Coronary artery (tissue), 2 donors: ENCODE results near the gene TTBK1.

Source experiments
- DNase-seq: peaks from one replicate; pipeline ENCODE4 v3.0.0-alpha.2; 2017; ENCODE audit warnings: low spot score
- H3K27ac ChIP-seq, 2 donors: fragments of 200-600 bp; sonication (generic); one replicate each; pipeline ENCODE4 v1.5.1; 2016 to 2019
- H3K4me3 ChIP-seq: fragments of 200-600 bp; sonication (generic); 2 replicates; pipeline ENCODE4 v1.5.1; 2016; ENCODE audit warnings: mild to moderate bottlenecking, moderate library complexity
- TF ChIP-seq, protein P1 (sequence below): fragments of 200-600 bp; sonication (generic); IDR thresholded peaks from one replicate; pipeline ENCODE4 v1.5.1; 2019; ENCODE audit warnings: antibody characterized with exemption

The TTBK1 gene

GRCh38 chr6:43276577-43277305 is 33.5 kb downstream of the TTBK1 start:
- Histone ChIP-seq H3K27ac (no peak overlapping the region), H3K4me3 (peak overlapping the region; percentile 72)
- no peak for DNase-seq
- TF ChIP-seq, protein P1, sequence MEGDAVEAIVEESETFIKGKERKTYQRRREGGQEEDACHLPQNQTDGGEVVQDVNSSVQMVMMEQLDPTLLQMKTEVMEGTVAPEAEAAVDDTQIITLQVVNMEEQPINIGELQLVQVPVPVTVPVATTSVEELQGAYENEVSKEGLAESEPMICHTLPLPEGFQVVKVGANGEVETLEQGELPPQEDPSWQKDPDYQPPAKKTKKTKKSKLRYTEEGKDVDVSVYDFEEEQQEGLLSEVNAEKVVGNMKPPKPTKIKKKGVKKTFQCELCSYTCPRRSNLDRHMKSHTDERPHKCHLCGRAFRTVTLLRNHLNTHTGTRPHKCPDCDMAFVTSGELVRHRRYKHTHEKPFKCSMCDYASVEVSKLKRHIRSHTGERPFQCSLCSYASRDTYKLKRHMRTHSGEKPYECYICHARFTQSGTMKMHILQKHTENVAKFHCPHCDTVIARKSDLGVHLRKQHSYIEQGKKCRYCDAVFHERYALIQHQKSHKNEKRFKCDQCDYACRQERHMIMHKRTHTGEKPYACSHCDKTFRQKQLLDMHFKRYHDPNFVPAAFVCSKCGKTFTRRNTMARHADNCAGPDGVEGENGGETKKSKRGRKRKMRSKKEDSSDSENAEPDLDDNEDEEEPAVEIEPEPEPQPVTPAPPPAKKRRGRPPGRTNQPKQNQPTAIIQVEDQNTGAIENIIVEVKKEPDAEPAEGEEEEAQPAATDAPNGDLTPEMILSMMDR = no peak

DNA sequence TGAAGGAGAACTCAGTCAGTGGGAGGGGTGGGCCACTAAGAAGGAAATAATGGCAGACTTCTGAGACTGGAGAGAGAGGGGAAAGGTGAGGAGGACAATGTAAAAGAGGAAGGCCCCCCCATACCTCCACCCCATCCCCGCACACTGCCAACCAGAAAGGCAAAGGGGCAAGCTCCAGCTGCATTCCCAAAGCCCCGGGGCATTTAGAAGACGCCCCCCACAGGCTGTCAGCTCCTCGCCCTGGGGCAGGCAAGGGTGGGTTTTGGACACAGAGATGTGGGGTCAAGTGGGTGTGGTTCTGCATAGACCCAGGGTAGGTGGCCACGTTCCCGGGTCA is 34.0 kb downstream of the TTBK1 start:
- no peak overlapping the region for H3K27ac ChIP-seq
- no peak overlapping the region for H3K4me3 ChIP-seq
- TF ChIP-seq, protein P1 = no peak
- DNase-seq = no peak

DNA sequence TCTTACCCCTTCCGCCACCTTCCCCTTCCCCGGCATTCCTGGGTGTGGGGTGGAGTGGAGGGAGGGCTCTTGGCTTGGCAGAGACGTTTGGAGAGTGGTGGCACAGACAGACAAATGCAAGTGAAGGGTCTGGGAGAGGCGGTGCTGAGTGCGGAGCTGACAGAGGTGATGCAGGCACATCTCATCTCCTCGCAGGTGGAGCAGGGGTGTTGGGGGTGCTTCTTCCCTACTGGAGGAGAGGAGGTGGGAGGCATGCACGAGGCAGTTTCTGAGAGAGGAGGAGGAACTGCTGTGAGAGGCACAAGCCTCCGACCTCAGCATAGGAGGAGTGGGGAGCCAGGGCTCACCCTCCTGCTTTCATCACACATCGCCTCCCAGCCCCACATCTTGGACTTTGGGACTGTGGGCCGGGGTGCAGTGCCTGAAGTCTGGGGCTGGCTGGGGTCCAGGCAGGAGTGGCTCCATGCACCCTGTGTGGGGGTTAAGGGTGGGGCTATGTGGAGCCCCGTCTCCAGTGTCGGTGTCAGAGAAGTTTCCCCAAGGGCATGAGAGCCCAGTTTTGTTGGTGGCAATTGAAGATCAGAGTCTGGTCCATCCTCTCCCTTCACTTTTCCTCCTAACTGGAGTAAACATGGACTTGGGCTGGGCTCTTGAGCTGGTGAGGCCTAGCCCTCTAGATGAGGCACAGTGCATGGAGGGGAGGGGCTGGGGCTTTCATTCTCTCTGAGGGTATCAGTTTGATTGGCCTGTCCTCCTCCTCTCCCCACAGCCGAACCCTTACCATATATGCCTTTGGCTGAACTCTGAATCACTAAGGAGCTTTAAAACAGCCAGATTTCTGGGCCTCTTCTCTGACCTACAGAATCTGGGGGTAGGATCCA is 34.6 kb downstream of the TTBK1 start:
- no peak for DNase-seq

GRCh38 chr6:43278524-43279078 is 35.3 kb downstream of the TTBK1 start:
- no peak overlapping the region for H3K4me3 ChIP-seq
- TF ChIP-seq, protein P1 = no peak
- DNase-seq = no peak
- no peak overlapping the region for H3K27ac ChIP-seq

More for the DNA sequence above, 34.6 kb downstream of the TTBK1 start:
- TF ChIP-seq, protein P1 = no peak
- Histone ChIP-seq H3K27ac (no peak overlapping the region), H3K4me3 (no peak overlapping the region)

DNA sequence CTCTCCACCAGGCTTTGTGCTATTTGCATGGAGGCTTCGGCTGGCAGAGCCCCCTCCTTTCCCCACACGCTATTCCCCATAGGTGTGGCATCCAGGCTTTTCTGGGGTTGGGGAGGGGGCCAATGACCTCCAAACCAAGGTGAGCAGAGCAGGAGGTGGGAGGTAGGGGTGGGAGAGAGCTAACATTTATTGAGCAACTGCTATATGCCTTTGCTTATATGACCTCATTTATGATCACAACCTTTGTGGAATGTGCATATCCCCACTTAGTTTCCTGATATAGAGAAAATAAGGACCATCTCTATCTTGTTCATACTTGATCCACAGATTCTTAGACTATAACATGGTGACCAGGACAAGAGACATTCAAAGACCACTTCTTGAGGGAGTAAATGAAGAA is 37.0 kb downstream of the TTBK1 start:
- no peak overlapping the region for H3K4me3 ChIP-seq
- DNase-seq = no peak
- no peak overlapping the region for H3K27ac ChIP-seq
- TF ChIP-seq, protein P1 = no peak

- TF ChIP-seq, protein P1 = no peak
- no peak overlapping the region for H3K27ac ChIP-seq
- no peak overlapping the region for H3K4me3 ChIP-seq
- no peak for DNase-seq
Measured at GRCh38 chr6:43282060-43282459, 38.8 kb downstream of the TTBK1 start.
